Neural cell (in vitro differentiated cells): Measurements from ENCODE around the gene PPP4R3B. TPM values are rescaled to one million over a fixed set of nuclear protein-coding genes. Genes with fewer than 3 reads are reported as not detected.

ENCODE experiments used
- H2AFZ ChIP-seq: fragments of 200-600, 300-800 bp; sonication (generic), shearing (Covaris generic); 2 replicates; pipeline ENCODE4 v1.6.0; 2014; ENCODE audit warnings: low read depth, mild to moderate bottlenecking, antibody characterized with exemption, low read length, moderate library complexity
- H3F3A ChIP-seq: fragments of 200-600 bp; shearing (Covaris generic); 2 replicates; pipeline ENCODE4 v1.6.1; 2016; ENCODE audit warnings: mild to moderate bottlenecking, moderate library complexity, mixed read lengths, antibody characterized with exemption, low read length; ENCODE audit not compliant: insufficient read depth, poor library complexity, severe bottlenecking
- H3K27ac ChIP-seq: fragments of 200-600, 300-800 bp; sonication (generic), shearing (Covaris generic); 2 replicates; pipeline ENCODE4 v1.5.1; 2014; ENCODE audit warnings: mild to moderate bottlenecking, low read length, moderate library complexity
- H3K27me3 ChIP-seq: fragments of 300-800, 200-600 bp; sonication (generic), shearing (Covaris generic); 2 replicates; pipeline ENCODE4 v1.6.0; 2014; ENCODE audit warnings: mild to moderate bottlenecking, low read depth, low read length, moderate library complexity; ENCODE audit not compliant: insufficient read depth
- H3K36me3 ChIP-seq: fragments of 300-800, 200-600 bp; sonication (generic), shearing (Covaris generic); 2 replicates; pipeline ENCODE4 v1.5.1; 2014; ENCODE audit warnings: mild to moderate bottlenecking, antibody characterized with exemption, low read length, moderate library complexity; ENCODE audit not compliant: insufficient read depth
- H3K4me2 ChIP-seq: fragments of 300-800, 200-600 bp; sonication (generic), shearing (Covaris generic); 2 replicates; pipeline ENCODE4 v1.6.0; 2014; ENCODE audit warnings: mild to moderate bottlenecking, low read length
- H3K4me3 ChIP-seq: fragments of 300-800, 200-600 bp; sonication (generic), shearing (Covaris generic); 2 replicates; pipeline ENCODE4 v1.5.1; 2014; ENCODE audit warnings: mild to moderate bottlenecking, low read length, moderate library complexity
- H3K79me2 ChIP-seq: fragments of 200-600 bp; shearing (Covaris generic); replicated peaks from 2 replicates; pipeline ENCODE4 v1.6.0; 2014; ENCODE audit warnings: mild to moderate bottlenecking, low read length, moderate library complexity; ENCODE audit not compliant: insufficient read depth
- H3K9ac ChIP-seq: fragments of 300-800, 200-600 bp; sonication (generic), shearing (Covaris generic); 2 replicates; pipeline ENCODE4 v1.6.1; 2016; ENCODE audit warnings: mild to moderate bottlenecking, low read length, mixed read lengths
- H3K9me2 ChIP-seq: fragments of 200-600 bp; shearing (Covaris generic); 2 replicates; pipeline ENCODE4 v1.6.1; 2016; ENCODE audit warnings: mild to moderate bottlenecking, low read length, mixed read lengths; ENCODE audit not compliant: insufficient read depth
- H3K9me3 ChIP-seq: fragments of 200-600, 300-800 bp; sonication (generic), shearing (Covaris generic); 2 replicates; pipeline ENCODE4 v1.6.1; 2016; ENCODE audit warnings: mild to moderate bottlenecking, mixed run types, low read length, moderate library complexity, mixed read lengths
- H4K20me1 ChIP-seq: fragments of 200-600 bp; shearing (Covaris generic); 2 replicates; pipeline ENCODE4 v1.6.1; 2016; ENCODE audit warnings: mild to moderate bottlenecking, mixed run types; ENCODE audit not compliant: insufficient read depth
- EP300 ChIP-seq: fragments of 450-650 bp; conservative IDR thresholded peaks from 2 replicates; pipeline ENCODE4 v1.6.1; 2014; ENCODE audit warnings: antibody characterized with exemption, mild to moderate bottlenecking, moderate library complexity; ENCODE audit not compliant: poor library complexity, severe bottlenecking
- EZH2 ChIP-seq: fragments of 200-600, 300-800 bp; shearing (Covaris generic), sonication (generic); IDR thresholded peaks from 2 replicates; pipeline ENCODE4 v1.6.1; 2014; ENCODE audit warnings: antibody characterized with exemption, low read length, borderline replicate concordance, mild to moderate bottlenecking; ENCODE audit not compliant: insufficient read depth, poor library complexity, severe bottlenecking
- MXI1 ChIP-seq: fragments of 450-650 bp; conservative IDR thresholded peaks from 2 replicates; pipeline ENCODE4 v1.6.1; 2014; ENCODE audit warnings: antibody characterized with exemption, mild to moderate bottlenecking; ENCODE audit not compliant: poor library complexity, severe bottlenecking
- POLR2AphosphoS5 ChIP-seq: IDR thresholded peaks from 2 replicates; pipeline ENCODE4 v1.6.1; 2012
- RAD21 ChIP-seq: fragments of 450-650 bp; conservative IDR thresholded peaks from 2 replicates; pipeline ENCODE4 v1.6.1; 2014; ENCODE audit warnings: antibody characterized with exemption, mild to moderate bottlenecking, moderate library complexity
- SMC3 ChIP-seq: fragments of 450-650 bp; conservative IDR thresholded peaks from 2 replicates; pipeline ENCODE4 v1.6.1; 2014; ENCODE audit warnings: antibody characterized with exemption, mild to moderate bottlenecking, moderate library complexity; ENCODE audit not compliant: poor library complexity
- TAF1 ChIP-seq: IDR thresholded peaks from 2 replicates; pipeline ENCODE4 v1.6.1; 2012; ENCODE audit warnings: low read depth
- polyA plus RNA-seq: library from polyadenylated mRNA; depleted of rRNA; stranded (reverse); fragments of >200 nt; gene quantifications from 2 replicates; pipeline ENCODE4 v1.2.3, GENCODE V29; 2014
- TF ChIP-seq, protein P1 (sequence below): IDR thresholded peaks from 2 replicates; pipeline ENCODE4 v1.6.1; 2012; ENCODE audit warnings: borderline replicate concordance
- TF ChIP-seq, protein P2 (sequence below): fragments of 450-650 bp; IDR thresholded peaks from 2 replicates; pipeline ENCODE4 v1.5.1; 2014; ENCODE audit warnings: antibody characterized with exemption, mild to moderate bottlenecking, moderate library complexity; ENCODE audit not compliant: poor library complexity, severe bottlenecking

PPP4R3B gene
- polyA plus RNA-seq, 1 donor from 2014 or later: 58.4 TPM

DNA sequence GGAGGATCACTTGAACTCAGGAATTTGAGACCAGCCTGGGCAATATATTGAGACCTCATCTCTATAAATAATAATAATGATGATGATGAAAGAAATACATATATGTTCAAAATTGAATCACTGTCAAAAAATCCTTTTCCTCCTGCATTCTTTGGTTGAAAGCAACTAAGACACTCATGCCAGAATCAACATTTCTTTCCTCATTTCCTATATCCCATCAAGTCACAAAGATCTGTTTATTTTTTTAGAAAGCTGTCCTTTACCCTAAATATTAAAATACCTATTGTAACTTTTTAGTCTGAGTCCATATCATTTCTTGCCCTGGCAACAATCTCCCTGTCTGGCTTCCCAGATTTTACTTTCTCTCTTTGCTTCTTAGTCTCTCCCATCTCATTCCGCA is 31.8 kb upstream of the PPP4R3B start:
- H3K27me3 ChIP-seq: no peaks in the 10 kb centered on the region

DNA sequence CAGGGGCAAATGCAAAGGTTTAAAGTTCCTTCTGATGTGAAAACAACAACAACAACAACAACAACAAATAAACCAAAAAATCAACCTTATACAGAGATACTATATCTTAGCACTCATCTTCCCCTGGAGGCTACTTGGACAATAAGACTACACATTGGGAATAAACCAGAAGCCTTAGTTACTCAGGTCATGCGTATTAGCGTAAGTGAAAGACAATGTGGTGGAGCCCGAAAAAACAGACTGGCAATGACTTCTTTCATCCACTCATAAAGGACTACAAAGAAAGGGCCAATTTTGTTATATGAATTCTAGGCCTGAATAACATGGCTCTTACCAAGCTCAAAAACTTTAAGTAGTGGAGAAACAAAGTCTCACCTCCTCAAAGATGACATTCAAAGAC is 19.4 kb upstream of the PPP4R3B start:
- Histone ChIP-seq H3K79me2 (no peaks in the 10 kb centered on the region), H3K27ac (no peak overlapping the region), H3K27me3 (no peaks in the 10 kb centered on the region), H2AFZ (no peak overlapping the region), H3K9me2 (no peaks in the 10 kb centered on the region), H3K4me3 (no peak overlapping the region), H3K9ac (no peak overlapping the region), H3K9me3 (no peaks in the 10 kb centered on the region), H3K36me3 (peaks cover 7% of the 10 kb centered on the region), H3K4me2 (no peak overlapping the region), H3F3A (no peaks in the 10 kb centered on the region), H4K20me1 (no peaks in the 10 kb centered on the region)
- TF ChIP-seq TAF1 (no peak), MXI1 (no peak), RAD21 (no peak), SMC3 (no peak), EZH2 (no peak), POLR2AphosphoS5 (no peak), EP300 (no peak)
- TF ChIP-seq, protein P1, sequence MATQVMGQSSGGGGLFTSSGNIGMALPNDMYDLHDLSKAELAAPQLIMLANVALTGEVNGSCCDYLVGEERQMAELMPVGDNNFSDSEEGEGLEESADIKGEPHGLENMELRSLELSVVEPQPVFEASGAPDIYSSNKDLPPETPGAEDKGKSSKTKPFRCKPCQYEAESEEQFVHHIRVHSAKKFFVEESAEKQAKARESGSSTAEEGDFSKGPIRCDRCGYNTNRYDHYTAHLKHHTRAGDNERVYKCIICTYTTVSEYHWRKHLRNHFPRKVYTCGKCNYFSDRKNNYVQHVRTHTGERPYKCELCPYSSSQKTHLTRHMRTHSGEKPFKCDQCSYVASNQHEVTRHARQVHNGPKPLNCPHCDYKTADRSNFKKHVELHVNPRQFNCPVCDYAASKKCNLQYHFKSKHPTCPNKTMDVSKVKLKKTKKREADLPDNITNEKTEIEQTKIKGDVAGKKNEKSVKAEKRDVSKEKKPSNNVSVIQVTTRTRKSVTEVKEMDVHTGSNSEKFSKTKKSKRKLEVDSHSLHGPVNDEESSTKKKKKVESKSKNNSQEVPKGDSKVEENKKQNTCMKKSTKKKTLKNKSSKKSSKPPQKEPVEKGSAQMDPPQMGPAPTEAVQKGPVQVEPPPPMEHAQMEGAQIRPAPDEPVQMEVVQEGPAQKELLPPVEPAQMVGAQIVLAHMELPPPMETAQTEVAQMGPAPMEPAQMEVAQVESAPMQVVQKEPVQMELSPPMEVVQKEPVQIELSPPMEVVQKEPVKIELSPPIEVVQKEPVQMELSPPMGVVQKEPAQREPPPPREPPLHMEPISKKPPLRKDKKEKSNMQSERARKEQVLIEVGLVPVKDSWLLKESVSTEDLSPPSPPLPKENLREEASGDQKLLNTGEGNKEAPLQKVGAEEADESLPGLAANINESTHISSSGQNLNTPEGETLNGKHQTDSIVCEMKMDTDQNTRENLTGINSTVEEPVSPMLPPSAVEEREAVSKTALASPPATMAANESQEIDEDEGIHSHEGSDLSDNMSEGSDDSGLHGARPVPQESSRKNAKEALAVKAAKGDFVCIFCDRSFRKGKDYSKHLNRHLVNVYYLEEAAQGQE: no peak
- TF ChIP-seq, protein P2, sequence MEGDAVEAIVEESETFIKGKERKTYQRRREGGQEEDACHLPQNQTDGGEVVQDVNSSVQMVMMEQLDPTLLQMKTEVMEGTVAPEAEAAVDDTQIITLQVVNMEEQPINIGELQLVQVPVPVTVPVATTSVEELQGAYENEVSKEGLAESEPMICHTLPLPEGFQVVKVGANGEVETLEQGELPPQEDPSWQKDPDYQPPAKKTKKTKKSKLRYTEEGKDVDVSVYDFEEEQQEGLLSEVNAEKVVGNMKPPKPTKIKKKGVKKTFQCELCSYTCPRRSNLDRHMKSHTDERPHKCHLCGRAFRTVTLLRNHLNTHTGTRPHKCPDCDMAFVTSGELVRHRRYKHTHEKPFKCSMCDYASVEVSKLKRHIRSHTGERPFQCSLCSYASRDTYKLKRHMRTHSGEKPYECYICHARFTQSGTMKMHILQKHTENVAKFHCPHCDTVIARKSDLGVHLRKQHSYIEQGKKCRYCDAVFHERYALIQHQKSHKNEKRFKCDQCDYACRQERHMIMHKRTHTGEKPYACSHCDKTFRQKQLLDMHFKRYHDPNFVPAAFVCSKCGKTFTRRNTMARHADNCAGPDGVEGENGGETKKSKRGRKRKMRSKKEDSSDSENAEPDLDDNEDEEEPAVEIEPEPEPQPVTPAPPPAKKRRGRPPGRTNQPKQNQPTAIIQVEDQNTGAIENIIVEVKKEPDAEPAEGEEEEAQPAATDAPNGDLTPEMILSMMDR: no peak

More for the DNA sequence above, 31.8 kb upstream of the PPP4R3B start:
- H3K4me2 ChIP-seq: no peak overlapping the region
- H3K9me3 ChIP-seq: no peaks in the 10 kb centered on the region
- H3K36me3 ChIP-seq: peaks cover 4% of the 10 kb centered on the region
- H3F3A ChIP-seq: no peaks in the 10 kb centered on the region
- H4K20me1 ChIP-seq: no peaks in the 10 kb centered on the region
- no peak overlapping the region for H3K27ac ChIP-seq
- no peaks in the 10 kb centered on the region for H3K9me2 ChIP-seq
- H2AFZ ChIP-seq: no peak overlapping the region
- TF ChIP-seq EP300 (no peak), MXI1 (no peak), TAF1 (no peak), RAD21 (no peak), EZH2 (no peak), POLR2AphosphoS5 (no peak), SMC3 (no peak)
- TF ChIP-seq, protein P2: no peak
- TF ChIP-seq, protein P1: no peak
- H3K79me2 ChIP-seq: no peaks in the 10 kb centered on the region
- H3K4me3 ChIP-seq: no peak overlapping the region
- no peak overlapping the region for H3K9ac ChIP-seq
